ENCODE measurements around the gene ATP2C2.

ATP2C2 gene

GRCh38 chr16:84434800-84435199 lies 66.5 kb downstream of the ATP2C2 start:
- H3K36me3 ChIP-seq (ENCODE audit: control insufficient read depth in 1 of 2, insufficient read depth in 2 of 2, low read depth in 1 of 2, low read length in 2 of 2): no peaks in the 10 kb centered on the region
- no peak overlapping the region for H3K18ac ChIP-seq (ENCODE audit: low read depth in 1 of 2, low read length in 2 of 2)
- H2BK15ac ChIP-seq (ENCODE audit: low read depth, poor library complexity, severe bottlenecking): no peak overlapping the region
- H4K8ac ChIP-seq (ENCODE audit: low read length): no peak overlapping the region
- H2BK5ac ChIP-seq (ENCODE audit: low read depth, low read length, poor library complexity, severe bottlenecking): no peak overlapping the region
- H3K27me3 ChIP-seq (ENCODE audit: control insufficient read depth in 1 of 2, insufficient read depth in 1 of 2, low read length in 2 of 2): peaks cover 22 to 46% of the 10 kb centered on the region in 2 experiments
- H3K4me1 ChIP-seq (ENCODE audit: control insufficient read depth, insufficient read depth, low read depth, low read length): no peaks in the 10 kb centered on the region
- H3K9me3 ChIP-seq (ENCODE audit: control insufficient read depth, low read length): no peaks in the 10 kb centered on the region
- no peak overlapping the region for H3K4ac ChIP-seq (ENCODE audit: low read depth in 1 of 2, low read length in 2 of 2)
- H3K23ac ChIP-seq (ENCODE audit: low read length in 2 of 2): no peak overlapping the region
- H2AK5ac ChIP-seq (ENCODE audit: low read length, severe bottlenecking): no peak overlapping the region
- H3K4me2 ChIP-seq (ENCODE audit: low read length, poor library complexity, severe bottlenecking): no peak overlapping the region
- H3K79me1 ChIP-seq (replicated peaks; ENCODE audit: low read length, poor library complexity, severe bottlenecking): no peaks in the 10 kb centered on the region
- H3K9ac ChIP-seq (ENCODE audit: low read length): no peak overlapping the region
- no peak overlapping the region for H2AFZ ChIP-seq (ENCODE audit: low read depth, low read length)
- no peak for DNase-seq
- no peak overlapping the region for H4K91ac ChIP-seq (ENCODE audit: low read length)
- H2BK12ac ChIP-seq (ENCODE audit: low read length in 2 of 2): no peak overlapping the region
- 98% methylated on average over 3 of the region's 5 CpGs for WGBS
- no peak overlapping the region for H3K14ac ChIP-seq (ENCODE audit: low read length in 2 of 2)
- no peak overlapping the region for H3K27ac ChIP-seq (ENCODE audit: low read length, poor library complexity, severe bottlenecking)
- no peak overlapping the region for H3K4me3 ChIP-seq (ENCODE audit: insufficient read depth in 1 of 2, low read depth in 1 of 2, low read length in 2 of 2)
- H2BK120ac ChIP-seq (ENCODE audit: low read depth, low read length): no peak overlapping the region

- Histone ChIP-seq H3K23ac (ENCODE audit: low read length in 2 of 2) (no peak overlapping the region), H3K4me2 (ENCODE audit: low read length, poor library complexity, severe bottlenecking) (no peak overlapping the region)
These were observed 67.9 kb downstream of the ATP2C2 start for GRCh38 chr16:84436196-84436595.

GRCh38 chr16:84438971-84439696 lies 70.8 kb downstream of the ATP2C2 start:
- no peak overlapping the region for H2BK5ac ChIP-seq (ENCODE audit: low read depth, low read length, poor library complexity, severe bottlenecking)
- H3K4me1 ChIP-seq (ENCODE audit: control insufficient read depth, insufficient read depth, low read depth, low read length): no peaks in the 10 kb centered on the region
- H3K9me3 ChIP-seq (ENCODE audit: control insufficient read depth, low read length): no peaks in the 10 kb centered on the region
- H3K27ac ChIP-seq (ENCODE audit: low read length, poor library complexity, severe bottlenecking): no peak overlapping the region
- H2BK12ac ChIP-seq (ENCODE audit: low read length in 2 of 2): no peak overlapping the region
- WGBS: 84% methylated on average over 15 of the region's 15 CpGs
- H2BK120ac ChIP-seq (ENCODE audit: low read depth, low read length): no peak overlapping the region
- no peak overlapping the region for H4K8ac ChIP-seq (ENCODE audit: low read length)
- H3K9ac ChIP-seq (ENCODE audit: low read length): no peak overlapping the region
- no peak overlapping the region for H2BK15ac ChIP-seq (ENCODE audit: low read depth, poor library complexity, severe bottlenecking)
- no peak overlapping the region for H3K4ac ChIP-seq (ENCODE audit: low read depth in 1 of 2, low read length in 2 of 2)
- H3K36me3 ChIP-seq (ENCODE audit: control insufficient read depth in 1 of 2, insufficient read depth in 2 of 2, low read depth in 1 of 2, low read length in 2 of 2): no peaks in the 10 kb centered on the region
- no peak overlapping the region for H3K23ac ChIP-seq (ENCODE audit: low read length in 2 of 2)
- no peak overlapping the region for H3K4me2 ChIP-seq (ENCODE audit: low read length, poor library complexity, severe bottlenecking)
- H2AK5ac ChIP-seq (ENCODE audit: low read length, severe bottlenecking): no peak overlapping the region
- no peaks in the 10 kb centered on the region for H3K79me1 ChIP-seq (replicated peaks; ENCODE audit: low read length, poor library complexity, severe bottlenecking)
- no peak for DNase-seq
- no peak overlapping the region for H3K18ac ChIP-seq (ENCODE audit: low read depth in 1 of 2, low read length in 2 of 2)
- H3K4me3 ChIP-seq (ENCODE audit: insufficient read depth in 1 of 2, low read depth in 1 of 2, low read length in 2 of 2): no peak overlapping the region
- no peak overlapping the region for H3K14ac ChIP-seq (ENCODE audit: low read length in 2 of 2)
- H4K91ac ChIP-seq (ENCODE audit: low read length): no peak overlapping the region
- H3K27me3 ChIP-seq (ENCODE audit: control insufficient read depth in 1 of 2, insufficient read depth in 1 of 2, low read length in 2 of 2): peaks cover 28 to 48% of the 10 kb centered on the region in 2 experiments
- no peak overlapping the region for H2AFZ ChIP-seq (ENCODE audit: low read depth, low read length)

More at GRCh38 chr16:84436196-84436595, 67.9 kb downstream of the ATP2C2 start:
- H4K8ac ChIP-seq (ENCODE audit: low read length): no peak overlapping the region
- H3K79me1 ChIP-seq (replicated peaks; ENCODE audit: low read length, poor library complexity, severe bottlenecking): no peaks in the 10 kb centered on the region
- H3K9me3 ChIP-seq (ENCODE audit: control insufficient read depth, low read length): no peaks in the 10 kb centered on the region
- H3K27ac ChIP-seq (ENCODE audit: low read length, poor library complexity, severe bottlenecking): no peak overlapping the region
- no peak overlapping the region for H4K91ac ChIP-seq (ENCODE audit: low read length)
- H2BK5ac ChIP-seq (ENCODE audit: low read depth, low read length, poor library complexity, severe bottlenecking): no peak overlapping the region
- H3K36me3 ChIP-seq (ENCODE audit: control insufficient read depth in 1 of 2, insufficient read depth in 2 of 2, low read depth in 1 of 2, low read length in 2 of 2): no peaks in the 10 kb centered on the region
- no peak overlapping the region for H3K14ac ChIP-seq (ENCODE audit: low read length in 2 of 2)
- WGBS: 96% methylated on average over 7 of the region's 10 CpGs
- DNase-seq: no peak
- no peak overlapping the region for H3K4me3 ChIP-seq (ENCODE audit: insufficient read depth in 1 of 2, low read depth in 1 of 2, low read length in 2 of 2)
- H3K27me3 ChIP-seq (ENCODE audit: control insufficient read depth in 1 of 2, insufficient read depth in 1 of 2, low read length in 2 of 2): peaks cover 21 to 45% of the 10 kb centered on the region in 2 experiments
- no peak overlapping the region for H3K9ac ChIP-seq (ENCODE audit: low read length)
- H3K4ac ChIP-seq (ENCODE audit: low read depth in 1 of 2, low read length in 2 of 2): no peak overlapping the region
- no peak overlapping the region for H2AFZ ChIP-seq (ENCODE audit: low read depth, low read length)
- H2AK5ac ChIP-seq (ENCODE audit: low read length, severe bottlenecking): no peak overlapping the region
- H2BK12ac ChIP-seq (ENCODE audit: low read length in 2 of 2): no peak overlapping the region
- H2BK15ac ChIP-seq (ENCODE audit: low read depth, poor library complexity, severe bottlenecking): no peak overlapping the region
- H2BK120ac ChIP-seq (ENCODE audit: low read depth, low read length): no peak overlapping the region
- no peaks in the 10 kb centered on the region for H3K4me1 ChIP-seq (ENCODE audit: control insufficient read depth, insufficient read depth, low read depth, low read length)
- H3K18ac ChIP-seq (ENCODE audit: low read depth in 1 of 2, low read length in 2 of 2): no peak overlapping the region

- H2AK5ac ChIP-seq (ENCODE audit: low read length, severe bottlenecking): no peak overlapping the region
- no peak overlapping the region for H3K27ac ChIP-seq (ENCODE audit: low read length, poor library complexity, severe bottlenecking)
- no peak overlapping the region for H3K18ac ChIP-seq (ENCODE audit: low read depth in 1 of 2, low read length in 2 of 2)
- H3K9ac ChIP-seq (ENCODE audit: low read length): no peak overlapping the region
- H3K4ac ChIP-seq (ENCODE audit: low read depth in 1 of 2, low read length in 2 of 2): no peak overlapping the region
- no peak overlapping the region for H2BK5ac ChIP-seq (ENCODE audit: low read depth, low read length, poor library complexity, severe bottlenecking)
- H3K4me2 ChIP-seq (ENCODE audit: low read length, poor library complexity, severe bottlenecking): no peak overlapping the region
- H4K91ac ChIP-seq (ENCODE audit: low read length): no peak overlapping the region
- H2BK15ac ChIP-seq (ENCODE audit: low read depth, poor library complexity, severe bottlenecking): no peak overlapping the region
- 75% methylated on average over 19 of the region's 19 CpGs for WGBS
- no peak overlapping the region for H2BK120ac ChIP-seq (ENCODE audit: low read depth, low read length)
- no peak overlapping the region for H4K8ac ChIP-seq (ENCODE audit: low read length)
- DNase-seq: no peak
- H3K4me3 ChIP-seq (ENCODE audit: insufficient read depth in 1 of 2, low read depth in 1 of 2, low read length in 2 of 2): no peak overlapping the region
- peaks cover 36 to 56% of the 10 kb centered on the region in 2 experiments for H3K27me3 ChIP-seq (ENCODE audit: control insufficient read depth in 1 of 2, insufficient read depth in 1 of 2, low read length in 2 of 2)
- H3K79me1 ChIP-seq (replicated peaks; ENCODE audit: low read length, poor library complexity, severe bottlenecking): no peaks in the 10 kb centered on the region
- no peaks in the 10 kb centered on the region for H3K9me3 ChIP-seq (ENCODE audit: control insufficient read depth, low read length)
- no peak overlapping the region for H2BK12ac ChIP-seq (ENCODE audit: low read length in 2 of 2)
- no peaks in the 10 kb centered on the region for H3K4me1 ChIP-seq (ENCODE audit: control insufficient read depth, insufficient read depth, low read depth, low read length)
- no peak overlapping the region for H3K14ac ChIP-seq (ENCODE audit: low read length in 2 of 2)
- no peaks in the 10 kb centered on the region for H3K36me3 ChIP-seq (ENCODE audit: control insufficient read depth in 1 of 2, insufficient read depth in 2 of 2, low read depth in 1 of 2, low read length in 2 of 2)
- H2AFZ ChIP-seq (ENCODE audit: low read depth, low read length): no peak overlapping the region
- no peak overlapping the region for H3K23ac ChIP-seq (ENCODE audit: low read length in 2 of 2)
These were observed 74.2 kb downstream of the ATP2C2 start for GRCh38 chr16:84442416-84443145.
